Dedifferentiated amniotic fluid mesenchymal stem cell (primary cell): ENCODE measurements around the gene CD4.
"Not testable (repeated sequence)": the region's sequence is repeated elsewhere in the genome, so short reads cannot be mapped to it uniquely, and the experiment has no call there.

Experiments used
- DNase-seq: peaks from one replicate; pipeline ENCODE4 v3.0.0-alpha.2; 2016; ENCODE audit errors: extremely low spot score

The CD4 gene

DNA sequence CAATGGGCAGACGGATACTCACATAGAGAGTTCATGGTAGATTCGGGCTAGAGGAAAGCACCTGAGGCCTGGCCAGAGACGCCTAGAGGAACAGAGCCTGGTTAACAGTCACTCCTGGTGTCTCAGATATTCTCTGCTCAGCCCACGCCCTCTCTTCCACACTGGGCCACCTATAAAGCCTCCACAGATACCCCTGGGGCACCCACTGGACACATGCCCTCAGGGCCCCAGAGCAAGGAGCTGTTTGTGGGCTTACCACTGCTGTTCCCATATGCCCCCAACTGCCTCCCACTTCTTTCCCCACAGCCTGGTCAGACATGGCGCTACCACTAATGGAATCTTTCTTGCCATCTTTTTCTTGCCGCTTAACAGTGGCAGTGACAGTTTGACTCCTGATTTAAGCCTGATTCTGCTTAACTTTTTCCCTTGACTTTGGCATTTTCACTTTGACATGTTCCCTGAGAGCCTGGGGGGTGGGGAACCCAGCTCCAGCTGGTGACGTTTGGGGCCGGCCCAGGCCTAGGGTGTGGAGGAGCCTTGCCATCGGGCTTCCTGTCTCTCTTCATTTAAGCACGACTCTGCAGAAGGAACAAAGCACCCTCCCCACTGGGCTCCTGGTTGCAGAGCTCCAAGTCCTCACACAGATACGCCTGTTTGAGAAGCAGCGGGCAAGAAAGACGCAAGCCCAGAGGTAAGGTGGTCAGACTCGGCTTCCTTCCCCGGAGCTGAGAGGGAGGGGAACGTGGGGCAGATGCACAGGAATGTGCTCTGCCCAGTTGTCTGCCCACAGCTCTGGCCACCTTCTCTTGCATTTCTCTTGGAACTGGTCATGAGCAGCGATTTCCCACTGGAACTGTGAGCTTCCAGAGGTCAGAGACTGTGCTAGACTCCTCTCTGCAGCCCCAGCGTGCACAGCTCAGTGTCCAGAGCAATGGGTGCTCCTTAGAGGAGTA lies at the start of gene CD4:
TSS of gene CD4 (plus strand) at position 557 of the 953 bp plus-strand sequence. CDS start 10,611 bp downstream, outside the sequence.
- no peak for DNase-seq

DNA sequence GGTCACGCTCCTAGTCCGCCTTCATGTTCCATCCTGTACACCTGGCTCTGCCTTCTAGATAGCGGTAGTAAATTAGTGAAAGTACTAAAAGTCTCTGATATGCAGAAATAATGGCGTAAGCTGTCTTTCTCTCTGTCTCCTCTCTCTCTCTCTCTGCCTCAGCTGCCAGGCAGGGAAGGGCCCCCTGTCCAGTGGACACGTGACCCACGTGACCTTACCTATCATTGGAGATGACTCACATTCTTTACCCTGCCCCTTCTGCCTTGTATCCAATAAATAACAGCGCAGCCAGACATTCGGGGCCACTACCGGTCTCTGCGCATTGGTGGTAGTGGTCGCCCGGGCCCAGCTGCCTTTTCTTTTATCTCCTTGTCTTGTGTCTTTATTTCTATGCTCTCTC lies 47.2 kb upstream of the CD4 start:
- not testable (repeated sequence) for DNase-seq

DNA sequence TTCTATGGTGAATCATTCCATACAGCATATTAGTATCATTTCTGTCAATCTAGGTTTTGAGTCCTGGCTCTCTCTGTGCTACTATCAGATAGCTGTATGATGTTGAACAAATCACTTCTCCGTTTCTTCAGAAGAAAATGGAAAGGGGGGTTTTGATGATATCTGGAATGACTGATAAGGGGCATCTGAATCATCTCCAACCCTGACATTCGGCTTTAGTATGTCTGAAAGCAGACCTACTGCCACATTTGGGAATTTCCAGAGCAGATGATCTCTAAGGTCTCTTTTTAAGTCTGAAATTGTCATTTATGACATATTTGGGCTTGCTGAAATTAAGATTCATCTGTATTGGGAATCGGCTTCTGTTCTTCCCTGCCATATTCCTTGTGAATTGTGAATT lies 46.5 kb upstream of the CD4 start:
- no peak for DNase-seq

DNA sequence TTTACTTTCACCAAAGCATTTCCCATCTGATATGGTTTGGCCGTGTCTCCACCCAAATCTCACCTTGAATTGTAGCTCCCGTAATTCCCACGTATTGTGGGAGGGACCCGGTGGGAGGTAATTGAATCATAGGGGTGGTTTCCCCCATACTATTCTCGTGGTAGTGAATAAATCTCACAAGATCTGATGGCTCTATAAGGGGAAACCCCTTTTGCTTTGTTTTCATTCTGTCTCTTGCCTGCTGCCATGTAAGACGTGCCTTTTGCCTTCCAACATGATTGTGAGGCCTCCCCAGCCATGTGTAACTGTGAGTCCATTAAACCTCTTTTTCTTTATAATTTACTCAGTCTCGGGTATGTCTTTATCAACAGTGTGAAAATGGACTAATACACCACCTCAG lies 46.0 kb upstream of the CD4 start:
- DNase-seq, result not testable (repeated sequence)

DNA sequence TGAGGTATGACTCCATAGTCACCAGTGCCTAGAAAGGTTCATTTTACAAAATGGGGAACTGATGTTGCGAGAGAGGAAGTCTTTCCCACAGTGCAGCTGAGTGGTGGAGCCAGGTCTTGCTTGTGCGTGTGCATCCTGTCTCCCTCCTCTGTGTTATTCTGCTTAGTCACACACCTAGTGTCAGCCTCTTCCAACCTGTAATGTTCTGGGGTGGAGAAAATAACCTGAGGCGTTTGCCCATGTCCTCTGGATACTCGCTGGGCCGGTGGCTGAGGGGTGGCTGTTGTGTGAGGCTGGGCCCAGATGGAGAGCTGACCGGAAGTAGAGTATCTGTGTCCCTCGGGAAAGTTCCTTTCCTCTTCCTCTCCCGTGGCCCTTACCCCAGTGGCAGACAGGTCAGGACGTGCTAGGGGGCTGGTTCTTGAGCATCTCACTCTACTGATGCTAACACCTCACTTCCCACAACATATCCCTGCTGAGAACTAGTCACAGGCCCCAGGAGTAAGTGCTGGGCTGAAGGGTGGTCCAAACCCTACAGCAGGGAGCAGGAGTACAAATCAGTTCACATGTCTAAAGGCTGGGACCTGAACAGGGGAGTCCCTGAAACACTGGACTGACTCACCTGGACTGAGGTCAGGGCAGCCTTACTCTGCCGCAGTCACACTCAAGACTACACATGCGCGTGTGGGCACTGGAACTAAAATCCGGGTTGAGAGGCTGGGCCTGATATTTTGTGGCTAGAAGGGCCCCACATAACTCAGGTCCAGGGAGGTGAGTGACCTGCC lies 43.4 kb upstream of the CD4 start:
- no peak for DNase-seq

DNA sequence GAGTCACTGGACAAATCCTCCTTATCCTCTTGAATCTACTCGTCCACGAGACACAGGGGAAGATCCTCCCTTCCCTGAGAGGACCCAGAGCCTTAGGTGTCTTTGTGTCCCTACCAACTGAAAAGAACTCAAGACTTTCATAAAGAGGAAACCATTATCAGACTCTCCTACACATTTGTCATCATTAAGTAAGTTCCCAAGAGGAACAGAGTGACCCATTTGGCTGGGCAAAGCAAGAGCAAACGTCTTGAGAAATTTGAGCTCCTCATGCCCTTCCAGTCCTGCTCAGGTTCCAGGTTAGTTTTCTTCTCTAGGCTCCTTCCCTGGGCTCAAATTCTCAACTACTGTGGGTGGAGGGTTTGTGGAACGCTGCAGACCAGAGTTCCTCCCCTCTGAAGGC lies 42.1 kb upstream of the CD4 start:
- DNase-seq, result no peak

DNA sequence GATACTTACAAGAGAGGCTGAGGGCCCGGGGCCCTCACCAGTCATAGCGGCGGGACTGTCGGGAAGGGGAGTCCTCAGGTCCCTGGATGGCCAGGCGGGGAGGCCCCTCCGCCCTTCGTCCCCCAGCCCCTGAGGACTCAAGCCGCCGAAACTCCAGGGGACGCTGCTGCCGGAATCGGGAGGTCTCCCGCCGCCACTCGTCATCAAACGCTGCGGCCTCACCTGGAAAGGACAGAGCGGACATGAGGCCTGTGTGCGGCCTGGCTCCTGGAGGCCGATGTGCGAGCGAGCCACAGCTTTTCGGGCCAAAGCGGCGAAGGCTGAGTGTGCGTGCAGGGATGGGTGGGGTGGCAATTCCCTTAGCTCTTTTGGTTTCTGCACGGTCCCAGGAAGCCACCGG lies 40.6 kb upstream of the CD4 start:
- DNase-seq, result no peak

DNA sequence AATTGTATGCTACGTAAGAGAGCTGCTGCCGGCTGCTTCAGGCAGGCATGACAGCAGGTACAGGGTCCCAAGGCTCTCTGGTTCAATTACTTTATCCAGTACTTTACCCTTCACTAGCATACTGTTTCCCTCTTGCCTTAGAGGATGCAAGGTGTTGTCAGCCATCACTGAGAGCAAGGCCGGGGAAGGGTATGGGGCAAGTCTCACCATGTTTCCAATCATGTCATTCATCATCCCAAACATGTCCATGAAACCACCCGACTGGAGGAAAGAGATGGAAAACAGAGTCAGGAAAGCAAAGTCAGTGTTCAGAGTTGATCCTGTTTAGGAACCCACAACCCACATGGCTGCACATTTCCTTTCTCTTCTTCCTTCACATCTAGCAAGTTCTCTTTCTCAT lies 38.8 kb upstream of the CD4 start:
- no peak for DNase-seq

DNA sequence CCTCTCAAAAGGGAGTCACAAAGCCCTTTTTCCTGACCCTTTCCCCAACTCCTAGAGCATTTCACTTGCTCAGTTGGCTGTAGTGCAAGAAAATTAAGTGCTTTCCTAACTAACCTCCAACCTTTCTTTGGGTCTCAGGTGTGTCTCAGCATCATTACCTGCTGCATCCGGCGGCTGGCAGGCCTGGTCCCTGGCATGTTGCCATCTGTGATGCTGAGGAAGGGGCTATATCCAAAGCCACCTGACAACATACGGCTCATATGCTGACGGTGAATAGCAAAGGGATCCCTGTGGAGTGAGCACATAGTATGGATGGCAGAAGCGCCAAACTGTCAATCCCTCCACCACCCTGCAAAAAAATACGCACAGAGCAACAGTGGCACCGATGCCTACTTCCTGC lies 37.6 kb upstream of the CD4 start:
- no peak for DNase-seq

DNA sequence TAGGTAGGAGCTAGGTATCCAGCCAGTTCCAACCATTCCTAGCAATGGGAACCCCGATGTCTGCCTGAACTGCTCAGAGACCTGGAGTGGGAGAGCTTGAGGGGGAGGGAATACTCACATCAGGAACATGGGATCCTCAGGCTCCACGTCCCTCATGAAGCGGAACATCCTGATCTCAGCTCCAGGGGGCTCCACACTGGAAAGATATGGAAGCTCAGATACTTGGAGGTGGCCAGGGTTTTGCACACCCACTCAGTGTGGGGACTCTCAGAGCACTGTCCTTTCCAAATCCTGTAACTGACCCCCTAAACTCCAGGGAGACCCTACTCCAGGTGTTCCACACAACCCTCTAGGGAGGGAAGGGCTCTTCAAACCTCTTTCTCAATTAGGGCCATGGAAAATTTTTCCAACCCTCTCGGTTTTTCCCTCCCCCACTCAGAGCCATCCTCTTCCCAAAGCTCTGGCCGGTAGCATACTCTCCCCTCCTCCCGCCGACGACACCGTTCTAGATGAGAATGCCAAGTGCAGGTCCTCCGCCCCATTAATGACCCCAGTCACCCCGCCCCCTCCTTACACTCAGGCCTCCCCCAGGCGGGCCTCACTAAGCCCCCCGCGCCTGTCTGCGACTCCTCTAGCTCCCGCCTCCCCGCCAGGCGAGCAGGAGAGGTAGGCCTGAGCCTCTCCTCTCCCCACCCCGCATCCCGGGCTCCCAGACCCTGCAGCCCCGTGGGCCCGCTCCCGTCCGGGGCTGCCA lies 37.0 kb upstream of the CD4 start:
- peak; percentile 56 for DNase-seq

DNA sequence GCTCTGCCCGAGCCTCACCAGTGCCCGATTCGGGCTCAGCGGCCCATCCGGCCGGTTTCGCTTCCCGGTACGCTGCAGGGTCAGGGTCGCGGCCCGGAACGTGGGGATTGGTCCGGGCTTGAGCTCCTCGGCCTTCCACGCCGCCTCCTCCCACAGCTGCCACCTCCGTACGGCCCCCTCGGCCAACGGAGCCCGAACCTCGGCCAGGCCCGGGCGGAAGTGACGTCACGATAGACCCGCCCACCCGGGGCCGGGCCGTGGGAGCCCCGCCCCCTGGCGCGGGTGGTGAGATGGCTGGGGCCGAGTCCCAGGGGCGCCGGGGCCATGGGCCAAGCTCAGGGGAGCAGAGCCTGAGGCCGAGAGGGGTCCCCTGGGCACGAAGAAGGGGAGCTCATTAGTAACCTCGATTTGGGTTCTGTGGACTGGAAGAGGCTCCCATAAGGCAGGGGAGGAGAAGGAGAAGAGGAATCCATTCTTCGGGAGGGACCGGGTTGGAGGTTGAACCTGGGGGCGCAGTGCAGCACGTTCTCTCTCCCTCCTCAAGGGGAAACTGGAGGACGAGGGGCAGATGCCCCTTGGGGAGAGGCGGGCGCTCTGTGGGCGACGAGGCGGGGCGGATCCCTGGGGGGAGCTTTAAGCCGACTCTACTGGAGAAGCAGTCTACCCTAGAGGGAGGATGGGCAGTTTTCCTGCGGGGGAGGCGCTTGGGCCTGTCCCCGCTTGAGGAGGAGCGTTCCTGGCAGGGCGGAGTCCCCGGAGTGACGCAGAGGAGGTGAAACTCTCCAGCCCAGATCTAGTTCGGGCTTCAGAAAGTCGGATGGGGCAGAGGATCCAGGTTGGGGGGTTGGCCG lies 36.2 kb upstream of the CD4 start, which contains the start of gene MLF2:
TSS of gene MLF2 (minus strand) at position 221 of the 851 bp plus-strand sequence. CDS start 807 bp downstream, outside the sequence.
- DNase-seq, result peak; percentile 99

DNA sequence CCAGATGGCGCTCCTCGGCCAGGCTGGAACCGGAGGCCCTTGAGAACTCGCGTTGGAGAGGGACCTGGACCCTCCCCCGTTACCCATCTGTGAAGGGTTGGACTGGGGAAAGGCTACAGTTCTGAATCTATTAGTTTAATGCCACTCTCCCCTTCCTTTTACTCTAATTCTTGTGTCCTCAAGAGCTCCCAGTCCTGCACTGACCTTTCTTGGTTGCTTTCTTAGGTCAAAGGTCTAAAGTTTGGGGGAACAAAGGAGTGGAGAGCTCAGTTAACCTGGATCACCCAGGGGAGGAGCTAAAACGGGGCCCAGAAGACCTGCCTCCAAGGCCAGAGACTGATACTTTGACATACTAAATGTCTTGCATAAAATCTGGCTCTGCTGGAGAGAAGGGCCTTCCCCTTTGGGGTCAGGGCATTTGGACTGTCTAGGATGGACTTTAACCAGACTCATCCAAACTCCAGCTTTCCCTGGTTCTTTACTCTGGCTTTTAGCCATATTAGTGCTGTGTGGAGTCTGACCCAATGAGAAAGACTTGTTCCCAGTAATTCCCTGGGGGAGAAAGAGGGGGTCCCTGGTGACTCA lies 35.5 kb upstream of the CD4 start:
- DNase-seq, result no peak

DNA sequence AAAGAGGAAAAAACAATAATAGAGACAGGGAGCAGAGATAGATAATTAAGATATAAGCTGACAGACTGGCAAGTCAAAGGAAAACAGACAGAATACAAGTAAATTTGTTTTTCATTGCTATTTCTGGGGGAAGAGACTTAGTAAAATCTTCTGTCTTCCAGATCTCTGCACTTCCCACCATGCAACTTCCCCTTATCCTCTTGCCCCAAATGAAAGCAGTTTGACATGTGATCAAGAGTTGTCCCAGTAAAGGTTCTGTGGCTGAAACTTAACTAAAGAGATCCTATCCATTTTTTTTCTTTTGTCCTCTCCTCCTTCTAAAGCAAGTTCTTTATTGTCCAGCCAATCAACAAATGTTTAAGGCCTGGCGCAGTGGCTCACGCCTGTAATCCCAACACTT lies 34.9 kb upstream of the CD4 start:
- DNase-seq, result no peak

DNA sequence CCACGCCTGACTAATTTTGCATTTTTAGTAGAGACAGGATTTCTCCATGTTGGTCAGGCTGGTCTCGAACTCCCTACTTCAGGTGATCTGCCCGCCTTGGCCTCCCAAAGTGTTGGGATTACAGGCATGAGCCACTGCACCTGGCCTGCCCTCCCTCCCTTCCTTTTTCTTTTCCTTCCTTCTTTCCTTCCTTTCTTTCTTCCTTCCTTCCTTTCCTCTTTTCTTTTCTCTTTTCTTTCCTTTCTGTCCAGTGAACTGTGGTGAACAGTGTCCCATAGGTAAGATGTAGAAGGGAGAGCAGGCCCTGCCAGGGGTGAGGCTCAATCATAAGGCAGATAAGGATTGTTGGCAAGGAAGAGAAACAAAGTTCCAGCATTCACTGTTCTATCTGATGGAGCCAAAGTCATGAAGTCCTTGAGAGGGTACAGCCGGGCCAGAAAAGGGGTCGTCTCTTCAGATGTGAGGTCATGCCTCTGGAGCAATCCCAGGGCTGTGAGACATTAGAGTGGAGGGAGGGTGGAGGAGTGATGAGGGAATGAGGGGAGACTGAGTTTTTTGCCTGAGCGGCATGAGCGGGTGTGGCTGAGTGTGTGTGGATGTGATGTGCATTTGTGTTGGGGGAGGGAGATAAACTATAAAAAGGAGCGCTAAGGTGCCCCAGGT lies 32.2 kb upstream of the CD4 start:
- DNase-seq, result no peak

DNA sequence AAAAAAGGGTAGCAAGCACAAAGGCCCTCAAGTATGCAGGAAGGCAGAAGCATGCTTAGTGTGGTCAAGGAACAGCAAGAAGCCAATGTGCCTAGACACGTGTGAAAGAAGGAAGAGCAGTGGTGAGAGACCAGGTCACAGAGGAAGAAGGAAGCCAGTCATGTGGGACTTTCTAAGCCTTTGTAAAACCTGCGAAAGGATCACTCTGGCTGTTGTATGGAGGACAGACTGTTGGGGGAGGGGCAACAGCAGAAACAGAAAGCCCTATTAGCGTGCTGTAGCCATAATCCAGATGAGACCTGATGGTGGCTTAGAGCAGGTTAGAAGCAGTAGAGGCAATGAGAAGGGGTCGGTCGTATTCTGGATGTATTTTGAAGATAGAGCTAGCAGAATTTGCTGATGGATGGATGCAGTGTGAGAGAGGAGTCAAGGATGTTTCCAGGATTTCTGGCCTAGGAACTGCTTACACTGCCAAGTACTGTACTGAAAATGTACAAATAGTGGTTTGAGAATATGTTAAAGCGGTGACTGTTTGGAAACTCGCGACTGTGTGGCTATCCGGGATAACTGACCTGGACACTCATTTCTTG lies 30.7 kb upstream of the CD4 start:
- DNase-seq, result no peak

DNA sequence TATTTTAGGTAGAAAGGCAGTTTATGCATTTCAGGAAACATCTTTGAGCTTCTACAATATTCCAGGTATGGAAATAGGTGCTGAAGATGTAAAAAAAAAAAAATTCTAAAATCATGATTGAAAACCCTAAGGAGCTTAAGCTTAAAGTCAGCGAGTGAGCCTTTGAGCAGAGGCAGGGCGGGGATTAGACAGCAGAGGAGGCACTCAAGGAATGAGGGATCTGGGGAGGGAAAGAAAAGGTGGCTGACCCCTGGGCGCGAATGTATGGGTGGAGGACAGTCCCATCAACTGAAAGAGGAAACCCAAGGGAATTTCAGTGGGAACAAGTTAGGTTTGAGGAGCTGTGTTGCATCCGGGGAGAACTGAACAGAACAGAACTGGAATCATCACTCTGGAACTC lies 29.6 kb upstream of the CD4 start:
- no peak for DNase-seq

DNA sequence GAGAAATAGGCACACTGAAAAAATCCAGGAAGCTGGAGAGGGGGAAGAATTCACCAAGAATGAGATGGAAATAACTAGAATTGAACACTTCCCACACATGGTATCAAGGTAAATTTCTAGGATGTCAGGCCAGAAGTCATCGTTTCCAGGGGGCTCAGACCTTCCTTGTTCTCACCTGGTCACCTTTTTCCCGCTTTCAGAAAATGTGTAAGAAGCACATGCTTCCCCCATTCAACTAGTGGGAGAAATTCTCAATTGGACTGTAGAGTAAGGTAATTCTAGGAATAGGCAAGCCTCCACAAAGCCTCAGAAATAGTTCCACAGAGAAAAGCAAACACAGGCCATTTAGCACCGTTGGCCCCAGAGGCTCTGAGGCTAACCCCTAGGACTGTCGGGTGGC lies 25.9 kb upstream of the CD4 start:
- DNase-seq, result no peak

DNA sequence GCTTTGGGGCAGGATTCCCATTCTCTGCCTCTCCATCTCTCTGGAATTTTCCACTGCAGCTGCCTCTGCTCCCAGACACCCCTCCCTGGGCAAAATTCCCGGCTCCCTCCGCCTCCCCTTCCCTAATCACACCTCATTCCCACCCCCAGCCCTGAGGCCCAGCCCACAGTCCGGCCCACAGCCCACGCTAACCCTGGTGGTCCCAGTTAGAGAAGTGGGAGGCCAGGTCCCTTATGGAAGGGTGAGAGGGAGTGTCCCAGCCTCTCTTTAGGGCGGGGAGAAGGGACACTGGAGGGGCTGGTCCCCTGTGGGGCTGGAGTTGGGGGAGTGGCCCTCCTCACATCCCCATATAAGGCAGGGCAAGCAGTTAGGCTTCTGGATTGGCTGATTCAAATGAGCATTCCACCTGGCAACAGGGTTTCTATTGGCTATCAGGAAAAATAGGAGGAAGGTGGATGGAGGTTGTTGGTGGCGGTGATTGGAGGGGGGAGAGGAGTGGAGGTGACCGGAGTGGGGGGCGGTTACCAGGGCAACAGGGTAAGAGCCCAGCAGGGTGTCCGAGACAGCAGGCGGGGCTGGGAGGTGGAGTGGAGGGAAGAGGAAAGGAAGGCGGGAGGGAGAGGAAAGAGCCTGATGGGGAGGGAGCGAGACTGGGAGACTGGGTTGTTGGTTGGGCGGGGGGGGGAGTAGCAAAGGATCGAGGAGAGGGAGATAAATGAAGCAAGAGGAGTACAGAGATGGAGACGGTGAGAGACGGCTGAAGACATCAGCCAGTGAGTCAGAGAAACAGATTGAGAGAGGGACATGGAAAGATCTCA lies 25.1 kb upstream of the CD4 start:
- DNase-seq, result peak; percentile 97
